SK-N-SH (cell line): ENCODE results near the gene PSTPIP1.

ENCODE experiments used
- CHD2 ChIP-seq: fragments of 150-350 bp; IDR thresholded peaks from 2 replicates; pipeline ENCODE4 v1.6.1; 2018; ENCODE audit warnings: low read length; ENCODE audit not compliant: partially characterized antibody
- CTCF ChIP-seq: fragments of 200-600 bp; sonication (generic); IDR thresholded peaks from 2 replicates; pipeline ENCODE4 v1.6.1; 2017; ENCODE audit warnings: antibody characterized with exemption, mild to moderate bottlenecking, moderate library complexity
- EZH2phosphoT487 ChIP-seq: fragments of 200-600 bp; sonication (generic); IDR thresholded peaks from 2 replicates; pipeline ENCODE4 v1.6.1; 2017; ENCODE audit warnings: low read depth, mixed run types, mild to moderate bottlenecking, antibody characterized with exemption, moderate library complexity, borderline replicate concordance
- FOSL2 ChIP-seq: IDR thresholded peaks from 2 replicates; pipeline ENCODE4 v1.4.0; 2012; ENCODE audit warnings: low read depth, mild to moderate bottlenecking, moderate library complexity, borderline replicate concordance
- GABPA ChIP-seq: IDR thresholded peaks from 2 replicates; pipeline ENCODE4 v1.4.0; 2012; ENCODE audit warnings: low read depth, mild to moderate bottlenecking
- NFIC ChIP-seq: IDR thresholded peaks from 2 replicates; pipeline ENCODE4 v1.4.0; 2012; ENCODE audit warnings: borderline replicate concordance
- POLR2AphosphoS5 ChIP-seq: IDR thresholded peaks from 2 replicates; pipeline ENCODE4 v1.6.1; 2012; ENCODE audit warnings: low read depth, low read length
- SMC3 ChIP-seq: IDR thresholded peaks from 2 replicates; pipeline ENCODE4 v1.6.1; 2012; ENCODE audit warnings: low read depth, low read length, improper control_type of control experiment
- TF ChIP-seq, protein P1 (sequence below): IDR thresholded peaks from 2 replicates; pipeline ENCODE4 v1.4.0; 2012; ENCODE audit warnings: low read depth

DNA sequence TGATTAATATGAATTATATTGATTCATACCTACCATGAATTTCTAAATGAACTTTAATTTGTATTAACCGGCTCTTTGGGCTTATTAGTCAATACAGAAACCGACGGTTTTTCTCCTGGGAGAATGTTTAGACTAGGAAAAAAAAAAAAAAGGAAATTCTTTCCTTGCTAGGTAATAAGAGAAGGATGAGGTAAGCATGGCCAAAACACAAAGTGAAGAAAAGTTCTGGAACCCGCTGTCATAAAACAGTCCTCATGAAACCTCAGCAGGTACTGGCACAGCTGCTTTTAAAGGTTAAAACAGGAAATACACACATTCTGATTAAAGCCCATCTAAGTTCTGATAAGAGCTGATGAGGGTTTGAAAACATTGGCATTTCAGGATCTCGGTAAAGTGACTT is 30.8 kb upstream of the PSTPIP1 start:
- TF ChIP-seq GABPA (no peak), SMC3 (no peak), CHD2 (no peak), CTCF (no peak), NFIC (no peak), POLR2AphosphoS5 (no peak), FOSL2 (no peak), EZH2phosphoT487 (no peak)
- TF ChIP-seq, protein P1, sequence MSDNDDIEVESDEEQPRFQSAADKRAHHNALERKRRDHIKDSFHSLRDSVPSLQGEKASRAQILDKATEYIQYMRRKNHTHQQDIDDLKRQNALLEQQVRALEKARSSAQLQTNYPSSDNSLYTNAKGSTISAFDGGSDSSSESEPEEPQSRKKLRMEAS: no peak
